GM20000 (cell line): ENCODE results near the gene PHGDH.

Source experiments
- DNase-seq: peaks from one replicate; pipeline ENCODE4 v3.0.0; 2012; ENCODE audit warnings: low spot score
- CTCF ChIP-seq: IDR thresholded peaks from 2 replicates; pipeline ENCODE4 v1.5.1; 2012; ENCODE audit warnings: mild to moderate bottlenecking, control low read depth; ENCODE audit errors: extremely low read depth, missing control alignments

PHGDH gene

GRCh38 chr1:119766374-119766794 is 54.6 kb downstream of the PHGDH start:
- DNase-seq = no peak

GRCh38 chr1:119767486-119767885 is 55.8 kb downstream of the PHGDH start:
- TF ChIP-seq CTCF = no peak
- no peak for DNase-seq

More at GRCh38 chr1:119766374-119766794, 54.6 kb downstream of the PHGDH start:
- TF ChIP-seq CTCF = no peak

- no peak for DNase-seq
- no peak for TF ChIP-seq CTCF
These were observed 57.0 kb downstream of the PHGDH start, which contains the start of gene HMGCS2 for GRCh38 chr1:119768778-119769177. HMGCS2 (minus strand) TSS chr1:119768905; CDS start chr1:119768844, 61 bp downstream.

- DNase-seq = no peak
- TF ChIP-seq CTCF = no peak
These were observed 59.3 kb downstream of the PHGDH start for GRCh38 chr1:119771016-119771415.

GRCh38 chr1:119771770-119772169 is 60.0 kb downstream of the PHGDH start:
- no peak for DNase-seq
- TF ChIP-seq CTCF = no peak

- no peak for DNase-seq
These were observed 60.6 kb downstream of the PHGDH start for GRCh38 chr1:119772298-119772697.

GRCh38 chr1:119773711-119774241 is 62.0 kb downstream of the PHGDH start:
- no peak for TF ChIP-seq CTCF
- no peak for DNase-seq

More at GRCh38 chr1:119772298-119772697, 60.6 kb downstream of the PHGDH start:
- TF ChIP-seq CTCF = no peak
